NCI-H128 (cell line): Measurements from ENCODE around the gene LYPLA2.
"Not testable (repeated sequence)": the region's sequence is repeated elsewhere in the genome, so short reads cannot be mapped to it uniquely, and the experiment has no call there.

Experiments
- DNase-seq: peaks from one replicate; lab custom pipeline; 2025; ENCODE audit not compliant: unreplicated experiment; lab: John Stamatoyannopoulos, UW

Gene LYPLA2

GRCh38 chr1:23799570-23800399 is 8.8 kb downstream of the LYPLA2 start:
- DNase-seq = no peak

- peak; percentile 90 for DNase-seq
Observed at GRCh38 chr1:23800400-23801337, 9.7 kb downstream of the LYPLA2 start, which contains the start of gene GALE. Gene GALE (minus strand): TSS chr1:23800754. CDS start chr1:23799007, 1,747 bp downstream.

GRCh38 chr1:23801338-23801748 is 10.4 kb downstream of the LYPLA2 start:
- no peak for DNase-seq

DNA sequence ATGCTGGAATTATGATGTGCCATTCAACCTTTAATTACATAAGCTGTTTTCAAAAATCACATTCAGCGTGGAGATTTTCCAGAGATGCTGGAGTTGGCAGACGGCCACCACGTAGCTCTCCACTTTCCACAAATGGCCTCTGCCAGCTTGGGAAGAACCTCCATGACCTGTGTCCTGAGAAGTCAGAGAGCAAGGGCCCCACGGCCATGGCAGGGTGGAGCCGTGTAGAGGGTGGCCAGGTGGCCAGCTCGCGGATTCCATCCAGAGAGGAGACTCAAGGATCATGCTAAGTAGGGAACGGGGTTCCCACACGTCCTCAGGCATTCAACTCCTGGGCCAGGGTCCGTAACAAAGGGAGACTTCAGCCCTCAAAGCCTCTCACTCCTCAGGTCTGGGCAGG is 10.9 kb downstream of the LYPLA2 start:
- no peak for DNase-seq

DNA sequence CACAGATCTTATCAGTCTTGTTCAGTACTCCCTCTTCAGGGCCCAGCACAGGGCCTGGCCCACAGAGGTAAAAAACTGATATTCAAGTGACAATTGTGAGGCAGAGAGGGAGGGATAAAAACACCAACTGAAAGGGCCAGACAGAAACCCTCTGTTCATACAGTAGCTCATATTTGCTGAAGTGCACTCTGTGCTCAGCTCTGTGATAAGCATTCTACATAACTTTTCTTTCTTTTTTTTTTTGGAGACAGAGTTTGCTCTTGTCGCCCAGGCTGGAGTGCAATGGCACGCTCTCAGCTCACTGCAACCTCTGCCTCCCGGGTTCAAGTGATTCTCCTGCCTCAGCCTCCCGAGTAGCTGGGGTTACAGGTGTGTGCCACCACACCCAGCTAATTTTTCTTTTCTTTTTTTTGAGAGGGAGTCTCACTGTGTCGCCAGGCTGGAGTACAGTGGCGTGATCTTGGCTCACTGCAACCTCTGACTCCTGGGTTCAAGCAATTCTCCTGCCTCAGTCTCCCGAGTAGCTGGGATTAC is 11.9 kb downstream of the LYPLA2 start:
- not testable (repeated sequence) for DNase-seq

DNA sequence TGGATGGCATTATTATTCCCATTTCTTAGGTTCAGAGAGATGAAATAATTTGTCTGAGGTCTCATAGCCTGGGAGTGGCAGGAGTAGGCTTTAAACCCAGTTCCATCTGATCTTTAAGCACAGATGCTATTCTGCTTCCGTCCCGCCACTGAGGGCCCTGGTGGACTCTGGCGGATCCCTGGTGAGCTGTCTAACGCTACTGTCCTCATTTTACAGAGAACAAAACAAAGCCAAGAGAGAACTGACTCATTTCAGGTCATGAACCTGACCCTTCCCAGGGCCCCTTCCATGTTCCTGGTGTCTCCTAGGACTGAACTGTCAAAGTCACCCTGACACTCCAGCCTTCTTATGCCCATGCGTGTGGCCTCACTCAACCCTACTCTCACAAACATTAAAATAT is 12.7 kb downstream of the LYPLA2 start:
- DNase-seq = no peak

GRCh38 chr1:23804183-23804835 is 13.4 kb downstream of the LYPLA2 start:
- DNase-seq = no peak

DNA sequence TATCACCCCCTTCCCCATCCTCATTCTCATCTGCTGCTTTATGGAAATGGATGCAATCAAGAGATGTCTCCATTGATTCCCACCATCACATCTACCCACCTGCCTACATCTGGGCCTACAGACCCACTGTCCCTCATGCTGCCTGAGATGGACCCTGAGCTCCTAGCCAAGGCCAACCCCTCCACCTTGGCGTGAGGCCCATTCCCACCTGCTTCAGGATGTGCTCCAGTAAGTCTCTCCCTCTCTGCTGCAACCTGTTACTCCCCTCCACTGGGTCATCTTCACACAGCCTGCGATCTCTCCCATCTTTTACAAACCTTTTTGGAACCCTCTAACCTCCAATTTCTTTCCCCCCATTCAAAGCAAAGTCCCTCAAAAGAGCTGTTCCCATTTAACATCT is 14.1 kb downstream of the LYPLA2 start:
- DNase-seq = no peak

DNA sequence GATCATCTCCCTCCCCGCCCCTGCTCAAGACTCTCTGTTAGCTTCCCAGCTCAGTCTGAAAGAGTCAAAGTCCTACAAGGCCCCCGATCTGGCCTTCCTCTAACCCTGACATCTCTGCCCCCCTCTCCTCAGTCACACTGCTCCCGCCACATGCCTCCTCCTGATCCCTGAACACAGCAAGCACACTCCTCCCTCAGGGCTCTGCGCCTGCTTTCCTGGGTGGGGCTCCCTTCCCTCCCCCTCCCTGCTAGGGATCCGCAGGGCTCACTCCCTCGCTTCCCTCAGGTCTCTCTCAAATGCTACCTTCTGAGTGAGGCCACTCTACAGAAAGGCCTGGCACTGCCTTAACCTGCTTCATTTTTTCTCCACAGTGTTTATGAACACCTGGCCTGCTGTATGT is 15.3 kb downstream of the LYPLA2 start:
- DNase-seq = no peak

DNA sequence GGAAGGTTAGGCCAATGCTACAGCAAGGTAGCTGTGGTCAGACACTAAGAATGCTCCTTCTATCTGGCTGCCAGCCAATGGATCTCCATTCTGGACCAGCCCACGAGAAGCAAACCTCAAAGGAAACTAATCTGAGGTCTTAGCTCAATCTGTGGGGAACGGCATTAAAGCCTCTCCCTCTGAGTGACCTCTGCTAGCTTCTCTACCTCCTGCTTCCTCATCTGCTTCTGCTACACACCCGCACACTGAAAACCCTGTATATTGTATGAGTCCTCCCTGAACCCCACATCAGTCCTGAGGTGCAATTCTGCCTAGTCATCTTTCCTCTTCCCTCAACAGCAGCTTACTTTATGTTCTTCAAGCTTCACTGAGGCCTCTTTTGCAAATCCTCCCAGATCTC is 16.5 kb downstream of the LYPLA2 start:
- DNase-seq = no peak

DNA sequence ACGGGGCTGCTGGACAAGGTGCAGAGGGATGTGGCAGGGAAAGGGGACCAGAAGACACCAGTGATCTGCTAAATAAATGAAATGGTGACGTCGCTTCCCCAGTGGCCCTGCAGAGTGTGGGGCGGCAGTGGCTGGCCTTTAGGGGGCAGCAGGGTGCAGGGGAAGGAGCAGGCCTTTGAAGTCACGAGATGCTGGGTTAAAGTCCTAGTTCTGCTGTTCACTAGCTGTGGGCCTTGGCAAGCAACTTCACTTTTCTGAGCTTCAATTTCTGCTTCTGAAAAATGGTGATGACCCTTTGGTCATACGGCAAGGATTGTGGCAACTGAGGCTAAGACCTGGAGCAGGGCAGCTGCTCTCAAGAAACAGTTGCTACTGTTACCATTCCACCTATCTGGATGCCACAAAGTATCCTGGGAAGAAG is 18.8 kb downstream of the LYPLA2 start:
- peak; percentile 27 for DNase-seq

DNA sequence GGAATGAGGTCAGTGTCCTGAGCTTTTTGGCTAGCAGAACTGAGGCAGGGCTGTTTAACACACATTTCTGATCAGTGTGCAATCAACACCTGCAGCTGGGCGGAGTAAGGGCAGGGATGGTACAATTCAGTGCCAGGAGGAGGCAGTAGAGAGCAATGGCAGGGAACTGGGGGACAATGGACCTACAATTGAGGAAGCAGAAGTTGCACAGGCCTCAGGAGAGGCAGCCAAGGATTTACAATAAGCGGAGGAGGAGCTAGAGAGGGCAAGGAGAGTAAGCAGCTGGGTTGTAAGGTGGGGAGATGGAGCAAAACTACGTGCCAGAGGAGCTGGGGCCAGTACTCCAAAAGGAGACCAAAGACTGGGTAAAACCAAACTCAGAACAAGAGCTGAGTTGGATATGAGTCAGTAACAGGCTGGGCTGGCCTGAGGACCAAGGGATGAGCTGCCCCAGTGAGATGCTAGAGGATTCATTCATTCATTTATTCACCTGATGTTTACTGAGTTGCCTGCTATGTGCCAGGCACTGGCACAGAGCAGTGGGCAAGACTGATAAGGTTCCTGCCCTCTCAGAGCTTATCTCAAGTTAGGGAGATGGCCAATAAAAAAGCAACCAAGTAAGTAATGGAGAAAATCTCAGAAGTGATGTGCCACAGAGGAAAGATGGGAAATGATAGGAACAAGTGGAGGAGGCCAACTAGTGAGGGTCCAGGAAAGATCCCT is 20.0 kb downstream of the LYPLA2 start:
- no peak for DNase-seq

- no peak for DNase-seq
Observed at GRCh38 chr1:23814016-23814415, 23.1 kb downstream of the LYPLA2 start.

GRCh38 chr1:23816361-23816760 is 25.4 kb downstream of the LYPLA2 start:
- no peak for DNase-seq

GRCh38 chr1:23816906-23817305 is 26.0 kb downstream of the LYPLA2 start:
- DNase-seq = no peak

DNA sequence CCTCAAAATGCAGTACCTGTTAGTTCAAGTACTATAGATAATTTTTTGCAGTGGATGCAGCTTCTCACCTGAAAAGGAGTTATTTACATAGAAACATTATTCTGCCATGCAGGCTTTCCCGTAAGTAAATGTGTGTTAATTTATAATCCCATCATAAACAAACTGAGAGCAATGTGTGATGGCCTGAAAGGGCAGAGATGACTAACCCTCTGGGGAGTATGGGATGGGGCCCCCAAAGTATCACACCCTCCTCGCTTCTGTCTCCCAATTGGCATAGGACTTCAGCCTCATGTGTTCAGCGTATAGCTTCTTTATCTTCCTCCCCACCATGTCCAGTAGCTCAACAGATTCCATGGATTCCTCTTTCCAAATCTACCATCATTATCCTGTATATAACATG is 26.7 kb downstream of the LYPLA2 start:
- DNase-seq = no peak

- DNase-seq = no peak
Observed at GRCh38 chr1:23823767-23824166, 32.8 kb downstream of the LYPLA2 start.

GRCh38 chr1:23824711-23825075 is 33.7 kb downstream of the LYPLA2 start:
- no peak for DNase-seq

- peak; percentile 87 for DNase-seq
Observed at GRCh38 chr1:23825076-23825761, 34.3 kb downstream of the LYPLA2 start, which contains the start of gene HMGCL. Gene HMGCL (minus strand): TSS chr1:23825429. CDS start chr1:23825415, 14 bp downstream.
